Stimulated activated CD4-positive, alpha-beta T cell treated with anti-CD3 and anti-CD28 coated beads, Interleukin-4, amount 100 ng/mL, for 1 hour (primary cell): ENCODE results near the gene KRT7.
A peak's percentile ranks its signal among the peaks of the same experiment; 100 is the strongest.

Source experiments
- DNase-seq: peaks from one replicate; pipeline ENCODE4 v3.0.0-alpha.2; 2020

KRT7 gene

GRCh38 chr12:52200086-52200780 lies 32.8 kb upstream of the KRT7 start:
- DNase-seq = no peak

DNA sequence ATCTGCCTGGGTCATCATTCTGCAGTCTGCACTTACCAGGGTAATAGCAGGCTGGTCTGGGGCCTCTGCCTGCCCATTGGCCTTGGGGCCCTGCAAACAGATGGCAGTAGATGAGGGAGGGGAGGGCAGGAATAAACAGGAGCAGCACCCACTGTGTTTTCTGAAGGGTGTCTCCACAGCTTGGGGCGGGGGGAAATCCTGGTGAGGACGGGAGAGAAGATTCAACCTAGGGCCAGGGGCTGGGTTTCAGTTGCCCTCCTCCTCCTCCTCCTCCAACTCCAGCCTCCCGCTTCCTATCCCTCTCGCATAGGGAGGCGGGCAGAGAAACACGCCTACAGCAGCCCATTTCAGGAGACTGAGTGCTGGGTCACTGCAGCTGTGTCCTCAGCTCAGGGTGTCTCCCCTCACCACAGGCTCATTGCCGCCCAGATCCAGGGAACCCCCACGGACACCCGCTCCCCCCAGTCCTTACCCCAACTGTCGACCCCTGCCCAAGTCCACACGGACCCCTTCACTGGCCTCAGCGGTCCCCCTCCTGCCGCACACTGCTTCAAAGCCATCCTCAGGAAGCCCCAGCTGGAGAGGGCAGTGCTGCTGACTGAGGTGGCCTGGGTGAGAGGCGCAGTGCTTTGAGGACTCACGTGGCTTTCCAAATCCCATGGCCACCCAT lies 32.1 kb upstream of the KRT7 start:
- no peak for DNase-seq

DNA sequence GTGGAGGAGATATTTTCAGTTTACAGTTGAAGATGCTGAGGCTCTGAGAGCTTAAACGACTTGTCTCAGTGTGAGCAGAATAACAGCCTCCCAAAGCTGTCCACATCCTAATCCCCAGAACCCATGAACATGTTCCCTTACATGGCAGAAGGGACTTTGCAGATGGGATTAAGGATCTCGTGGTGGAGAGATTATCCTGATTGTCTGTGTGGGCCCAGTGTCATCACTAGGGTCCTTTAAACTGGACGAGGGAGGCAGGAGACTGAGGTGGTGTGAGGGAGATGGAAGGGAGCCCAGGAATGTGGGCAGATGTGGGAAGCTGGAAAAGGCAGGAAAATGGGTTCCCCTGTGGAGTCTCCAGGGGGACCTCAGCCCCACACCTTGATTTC lies 31.6 kb upstream of the KRT7 start:
- no peak for DNase-seq

GRCh38 chr12:52202361-52203078 lies 30.5 kb upstream of the KRT7 start:
- no peak for DNase-seq

- peak; percentile 9 for DNase-seq
Observed at GRCh38 chr12:52203079-52203921, 29.7 kb upstream of the KRT7 start.

DNA sequence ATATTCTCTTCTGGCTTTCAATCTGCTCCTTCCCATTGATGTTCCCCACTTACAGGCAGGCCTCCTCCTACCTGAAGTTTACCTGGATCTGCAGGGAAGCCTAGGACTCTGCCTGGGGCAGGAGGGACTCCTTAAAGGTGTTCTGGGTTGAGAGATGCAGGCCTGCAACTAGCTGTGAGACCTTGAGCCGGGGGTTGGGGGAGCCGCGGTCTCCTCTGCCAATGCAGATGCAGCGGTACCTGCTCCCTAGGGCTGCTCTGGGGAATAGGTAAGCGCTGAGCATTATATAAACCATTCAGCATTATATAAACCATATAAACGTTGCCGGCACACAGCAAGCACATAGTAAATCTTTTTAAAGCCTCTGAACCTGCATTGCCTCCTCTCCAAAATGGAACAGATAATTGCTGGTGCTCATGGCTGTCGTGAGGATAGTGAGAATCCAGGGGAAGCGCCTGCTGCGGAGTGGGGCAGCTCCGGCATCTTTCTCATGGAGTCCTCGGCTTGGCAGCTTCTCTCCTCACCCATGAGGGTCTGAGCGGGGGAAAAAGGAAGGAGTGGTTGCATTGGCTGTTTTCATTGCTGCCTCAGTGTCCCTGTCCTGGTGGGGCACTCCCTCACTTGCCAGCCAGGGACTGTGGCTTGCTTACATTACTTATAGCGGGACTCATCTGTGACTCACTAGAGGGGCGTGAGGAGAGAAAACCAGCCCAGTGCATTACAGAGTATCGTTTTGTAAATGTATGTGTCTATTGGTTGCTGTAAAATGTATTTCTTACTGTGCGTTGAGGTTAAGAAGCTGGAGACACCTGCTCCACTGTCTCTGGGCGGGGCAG lies 28.7 kb upstream of the KRT7 start:
- no peak for DNase-seq

GRCh38 chr12:52204931-52205505 lies 28.0 kb upstream of the KRT7 start:
- no peak for DNase-seq

DNA sequence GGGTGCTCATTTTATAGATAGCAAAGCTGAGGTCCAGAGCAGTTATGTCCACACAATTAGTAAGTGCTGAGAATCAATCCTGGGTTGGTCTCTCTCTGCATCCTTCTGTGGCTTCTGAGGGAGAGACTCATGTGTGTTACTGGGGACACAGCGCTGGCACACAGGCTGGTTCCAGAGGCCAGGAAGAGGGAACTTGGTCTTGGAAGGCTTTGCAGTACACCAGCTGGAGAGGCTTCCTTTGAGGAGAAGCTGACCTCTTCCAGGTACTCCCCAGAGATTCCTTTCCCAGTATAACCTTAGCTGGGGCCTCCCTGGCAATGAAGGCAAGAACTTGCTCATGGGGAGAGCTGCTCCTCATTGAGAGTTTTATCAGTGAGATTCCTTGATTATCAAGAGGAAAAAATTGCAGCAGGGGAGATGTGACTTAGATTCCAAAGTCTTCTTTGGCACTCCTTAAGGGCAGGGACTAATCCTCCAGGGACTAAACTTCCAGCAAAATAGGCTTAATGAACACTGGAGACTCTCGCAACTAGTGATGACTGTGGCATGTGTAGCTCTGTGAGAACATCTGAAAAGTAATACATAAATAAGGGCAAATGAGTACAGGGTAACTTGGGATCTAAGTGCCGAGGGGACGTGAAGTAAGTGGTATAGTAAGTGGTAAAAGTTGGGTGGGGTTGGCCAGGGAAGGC lies 27.3 kb upstream of the KRT7 start:
- no peak for DNase-seq

- DNase-seq = no peak
Observed at GRCh38 chr12:52206304-52207040, 26.6 kb upstream of the KRT7 start.

- no peak for DNase-seq
Observed at GRCh38 chr12:52207106-52207505, 25.9 kb upstream of the KRT7 start.

GRCh38 chr12:52207895-52208294 lies 25.1 kb upstream of the KRT7 start:
- no peak for DNase-seq

GRCh38 chr12:52208424-52209165 lies 24.4 kb upstream of the KRT7 start:
- DNase-seq = no peak

DNA sequence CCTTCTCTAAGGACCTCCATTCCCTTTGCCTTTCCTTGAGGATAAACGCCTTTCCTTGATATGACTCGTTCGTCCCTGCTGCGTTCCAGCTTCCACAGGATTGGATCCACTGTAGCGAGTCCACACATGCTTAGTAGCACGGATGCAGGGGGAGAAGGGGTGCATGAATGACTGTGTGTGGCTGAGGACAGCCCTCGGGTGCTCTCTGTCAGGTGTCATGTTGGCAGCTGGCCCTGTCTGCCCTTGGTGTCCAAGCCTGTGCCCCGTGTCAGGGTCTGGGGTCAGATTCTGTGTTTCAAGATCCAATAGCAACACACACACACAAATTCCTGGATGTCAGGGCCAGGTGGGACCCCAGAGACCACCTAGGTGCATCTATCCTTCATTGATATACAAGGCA lies 23.7 kb upstream of the KRT7 start:
- no peak for DNase-seq

- DNase-seq = no peak
Observed at GRCh38 chr12:52210186-52210924, 22.7 kb upstream of the KRT7 start.

- DNase-seq = no peak
Observed at GRCh38 chr12:52210925-52211650, 22.0 kb upstream of the KRT7 start.

DNA sequence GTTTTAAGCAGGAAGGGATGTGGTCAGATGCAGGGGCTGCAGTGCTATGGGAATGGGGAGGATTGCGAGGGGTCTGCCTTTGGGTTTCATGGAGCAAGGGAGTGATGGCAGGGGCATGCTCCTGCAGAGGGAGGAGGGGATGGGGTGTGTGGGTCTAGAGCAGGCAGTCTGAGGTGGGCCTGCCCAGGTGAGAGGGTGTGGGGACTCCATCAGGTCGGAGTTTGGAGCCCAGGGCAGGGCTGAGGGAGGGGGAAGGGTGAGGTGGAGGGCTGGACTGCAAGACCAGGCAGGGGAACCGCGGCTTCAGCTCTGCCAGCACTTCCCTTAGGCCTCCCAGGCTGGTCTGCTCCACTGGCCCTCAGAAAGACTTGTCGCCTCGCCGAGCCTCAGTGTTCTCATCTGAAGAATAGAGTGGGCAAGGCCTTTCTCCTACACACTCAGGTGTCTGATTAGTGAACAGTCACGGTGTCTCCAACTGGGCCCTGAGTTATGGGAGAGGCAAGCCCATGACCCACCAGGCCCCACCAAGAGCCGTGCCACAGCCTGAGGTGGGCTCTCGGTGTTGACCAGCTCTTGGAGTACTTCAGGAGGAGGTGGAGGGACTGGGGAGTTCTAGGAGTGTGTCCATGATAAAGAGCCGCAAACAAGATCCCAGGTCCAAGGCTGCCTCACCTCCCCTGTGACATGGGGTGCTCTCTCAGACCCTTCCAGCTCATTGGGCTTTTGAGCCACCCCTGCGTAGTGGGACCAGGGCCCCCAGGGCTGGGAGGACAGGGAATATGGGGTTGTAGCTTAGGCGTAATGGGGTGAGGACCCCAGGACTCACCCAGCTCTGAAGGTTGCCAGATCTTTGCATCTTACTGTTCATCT lies 21.1 kb upstream of the KRT7 start:
- DNase-seq = no peak
